Thoracic aorta (tissue), 2 donors: ENCODE measurements around the gene KIF16B. TPM values are rescaled to one million over a fixed set of nuclear protein-coding genes. Genes with fewer than 3 reads are reported as not detected.

Source experiments
- ATAC-seq: fragments of 150-250 bp; one replicate; pipeline ENCODE4 v1.8.0; 2017; ENCODE audit warnings: low read depth; ENCODE audit not compliant: insufficient number of reproducible peaks, low FRiP score
- DNase-seq: peaks from one replicate; pipeline ENCODE4 v3.0.0-alpha.2; 2020; ENCODE audit warnings: low spot score
- H3K27ac ChIP-seq, 2 donors: fragments of 200-600 bp; sonication (generic); 1 replicate in 1 of 2; 2 replicates in 1 of 2; pipeline ENCODE4 v1.5.1; 2016; ENCODE audit warnings: mild to moderate bottlenecking in 2 of 2, moderate library complexity in 2 of 2
- H3K27me3 ChIP-seq: fragments of 200-600 bp; sonication (generic); replicated peaks from 2 replicates; pipeline ENCODE4 v1.6.0; 2016; ENCODE audit warnings: mild to moderate bottlenecking; ENCODE audit not compliant: insufficient read depth
- H3K36me3 ChIP-seq: fragments of 200-600 bp; sonication (generic); one replicate; pipeline ENCODE4 v1.5.1; 2016
- H3K4me1 ChIP-seq, 2 donors: fragments of 200-600 bp; sonication (generic); 1 replicate in 1 of 2; 2 replicates in 1 of 2; pipeline versions ENCODE4 v1.5.1 to v1.6.0; 2016; ENCODE audit warnings: low read depth in 2 of 2, mild to moderate bottlenecking in 1 of 2; ENCODE audit not compliant: control insufficient read depth in 1 of 2
- H3K4me3 ChIP-seq: fragments of 200-600 bp; sonication (generic); 2 replicates; pipeline ENCODE4 v1.5.1; 2016; ENCODE audit warnings: mild to moderate bottlenecking
- H3K9me3 ChIP-seq: fragments of 200-600 bp; sonication (generic); 2 replicates; pipeline ENCODE4 v1.5.1; 2016
- total RNA-seq, 2 donors: library from RNA; depleted of rRNA; stranded (reverse); fragments of >200 nt; gene quantifications; one replicate each; pipeline versions ENCODE4 v1.1.0 to v1.2.3, GENCODE V29; 2016
- TF ChIP-seq, protein P1 (sequence below): fragments of 200-600 bp; sonication (generic); IDR thresholded peaks from one replicate; pipeline ENCODE4 v1.5.1; 2019; ENCODE audit warnings: antibody characterized with exemption

KIF16B gene
- total RNA-seq, 2 donors from 2014 or later = 16.5 to 21.3 TPM

GRCh38 chr20:16490696-16491095 lies 82.6 kb downstream of the KIF16B start:
- DNase-seq = no peak
- Histone ChIP-seq H3K9me3 (no peaks in the 10 kb centered on the region), H3K27me3 (no peaks in the 10 kb centered on the region), H3K36me3 (peaks cover 17% of the 10 kb centered on the region), H3K4me1 (no peaks in the 10 kb centered on the region), H3K27ac (no peak overlapping the region), H3K4me3 (no peak overlapping the region)
- TF ChIP-seq, protein P1, sequence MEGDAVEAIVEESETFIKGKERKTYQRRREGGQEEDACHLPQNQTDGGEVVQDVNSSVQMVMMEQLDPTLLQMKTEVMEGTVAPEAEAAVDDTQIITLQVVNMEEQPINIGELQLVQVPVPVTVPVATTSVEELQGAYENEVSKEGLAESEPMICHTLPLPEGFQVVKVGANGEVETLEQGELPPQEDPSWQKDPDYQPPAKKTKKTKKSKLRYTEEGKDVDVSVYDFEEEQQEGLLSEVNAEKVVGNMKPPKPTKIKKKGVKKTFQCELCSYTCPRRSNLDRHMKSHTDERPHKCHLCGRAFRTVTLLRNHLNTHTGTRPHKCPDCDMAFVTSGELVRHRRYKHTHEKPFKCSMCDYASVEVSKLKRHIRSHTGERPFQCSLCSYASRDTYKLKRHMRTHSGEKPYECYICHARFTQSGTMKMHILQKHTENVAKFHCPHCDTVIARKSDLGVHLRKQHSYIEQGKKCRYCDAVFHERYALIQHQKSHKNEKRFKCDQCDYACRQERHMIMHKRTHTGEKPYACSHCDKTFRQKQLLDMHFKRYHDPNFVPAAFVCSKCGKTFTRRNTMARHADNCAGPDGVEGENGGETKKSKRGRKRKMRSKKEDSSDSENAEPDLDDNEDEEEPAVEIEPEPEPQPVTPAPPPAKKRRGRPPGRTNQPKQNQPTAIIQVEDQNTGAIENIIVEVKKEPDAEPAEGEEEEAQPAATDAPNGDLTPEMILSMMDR = no peak
- ATAC-seq = no peak

GRCh38 chr20:16488616-16489015 lies 84.6 kb downstream of the KIF16B start:
- Histone ChIP-seq H3K9me3 (no peaks in the 10 kb centered on the region), H3K36me3 (peaks cover 15% of the 10 kb centered on the region), H3K27ac (no peak overlapping the region), H3K4me1 (no peaks in the 10 kb centered on the region), H3K4me3 (no peak overlapping the region), H3K27me3 (no peaks in the 10 kb centered on the region)
- DNase-seq (no peak), ATAC-seq (no peak)
- TF ChIP-seq, protein P1 = no peak

DNA sequence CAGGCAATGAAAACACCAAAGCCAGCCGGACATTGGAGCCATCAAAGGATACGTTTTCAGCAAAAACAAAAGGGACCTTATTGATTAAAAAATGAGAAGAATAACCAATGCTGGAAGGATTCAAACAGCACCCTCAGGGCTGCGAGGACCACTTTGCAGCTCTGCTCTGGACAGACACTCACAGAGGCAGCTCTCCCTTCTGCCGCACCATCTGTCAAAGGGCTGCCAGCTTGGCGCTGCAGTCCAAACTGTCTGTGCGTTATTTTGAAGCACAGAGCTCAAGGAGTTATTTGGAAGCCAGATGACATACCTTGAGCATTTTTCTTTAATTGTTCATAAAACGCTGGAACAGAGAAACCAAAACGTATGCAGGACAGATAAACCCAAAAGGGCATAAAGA lies 85.2 kb downstream of the KIF16B start:
- no peak for ATAC-seq
- Histone ChIP-seq H3K4me3 (no peak overlapping the region), H3K4me1 (no peaks in the 10 kb centered on the region), H3K27ac (no peak overlapping the region), H3K9me3 (no peaks in the 10 kb centered on the region), H3K36me3 (peaks cover 10% of the 10 kb centered on the region), H3K27me3 (no peaks in the 10 kb centered on the region)
- TF ChIP-seq, protein P1 = no peak
- no peak for DNase-seq

DNA sequence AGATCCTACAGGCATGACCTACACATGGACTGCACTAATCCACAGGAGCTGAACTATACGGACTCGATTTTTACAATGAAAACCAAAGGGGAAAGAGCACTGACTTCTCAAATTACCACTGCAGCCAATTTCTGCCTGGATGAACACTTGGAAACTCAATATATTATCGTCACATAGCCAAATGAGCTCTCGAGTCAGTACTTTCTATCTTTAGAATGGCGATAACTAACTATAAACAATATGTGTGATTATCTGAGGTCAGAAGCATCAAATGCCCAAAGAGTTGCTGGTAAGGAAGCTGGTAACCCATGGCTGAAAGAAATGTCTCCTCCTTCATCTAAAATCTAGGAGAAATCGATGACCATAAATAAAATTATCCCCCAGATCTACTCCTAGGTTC lies 86.7 kb downstream of the KIF16B start:
- no peak overlapping the region for H3K4me3 ChIP-seq
- TF ChIP-seq, protein P1 = no peak
- H3K4me1 ChIP-seq = no peaks in the 10 kb centered on the region
- H3K9me3 ChIP-seq = no peaks in the 10 kb centered on the region
- ATAC-seq (no peak), DNase-seq (no peak)
- H3K36me3 ChIP-seq = peaks cover 9% of the 10 kb centered on the region
- H3K27ac ChIP-seq = no peak overlapping the region
- H3K27me3 ChIP-seq = no peaks in the 10 kb centered on the region

GRCh38 chr20:16485401-16485800 lies 87.8 kb downstream of the KIF16B start:
- Histone ChIP-seq H3K36me3 (peaks cover 6% of the 10 kb centered on the region), H3K4me3 (no peak overlapping the region), H3K27ac (no peak overlapping the region), H3K9me3 (no peaks in the 10 kb centered on the region), H3K4me1 (no peaks in the 10 kb centered on the region), H3K27me3 (no peaks in the 10 kb centered on the region)
- DNase-seq (no peak), ATAC-seq (no peak)
- TF ChIP-seq, protein P1 = no peak
